Measurements from ENCODE around the gene PLTP. TPM values are rescaled to one million over a fixed set of nuclear protein-coding genes. Genes with fewer than 3 reads are reported as not detected.
A peak's percentile ranks its signal among the peaks of the same experiment; 100 is the strongest.

Gene PLTP
- total RNA-seq, 4 donors from 2014 or later, result 109 to 342 (median 176) TPM

GRCh38 chr20:45892049-45892825 is 19.7 kb downstream of the PLTP start:
- WGBS, result 75% methylated on average over 9 of the region's 9 CpGs
- H3K36me3 ChIP-seq, result peaks cover 16 to 57% (median 56%) of the 10 kb centered on the region in 4 donors
- intact Hi-C loops (cut with DNase I), result loop anchor here (5.0 kb wide), 1 partner anchor 80 kb away; the partner anchor contains the start of gene ZNF335
- H3K4me3 ChIP-seq, result peak overlapping the region; percentile 70 to 93 (median 88)
- peaks cover 24 to 44% (median 34%) of the 10 kb centered on the region in 4 donors for H3K4me1 ChIP-seq
- TF ChIP-seq POLR2A (IDR thresholded peaks at IDR 0.05; ENCODE audit: low read depth) (no peak), EP300 (IDR thresholded peaks at IDR 0.05) (no peak), CTCF (IDR thresholded peaks at IDR 0.05) (no peak), POLR2AphosphoS5 (IDR thresholded peaks at IDR 0.05) (no peak)
- H3K27me3 ChIP-seq, result no peaks in the 10 kb centered on the region
- no peaks in the 10 kb centered on the region for H3K9me3 ChIP-seq
- DNase-seq (ENCODE audit: extremely low spot score), result no peak
- peak overlapping the region in 3 of 4 donors; percentile 89 to 94 (median 90) for H3K27ac ChIP-seq (replicated peaks in 1 of 4)

- Histone ChIP-seq H3K4me1 (peaks cover 24 to 48% (median 34%) of the 10 kb centered on the region in 4 donors), H3K27ac (replicated peaks in 1 of 4) (peak within 1 kb of the TSS; percentile 84 to 94 (median 90)), H3K9me3 (no peaks in the 10 kb centered on the region), H3K4me3 (peak within 1 kb of the TSS; percentile 70 to 93 (median 88)), H3K27me3 (no peaks in the 10 kb centered on the region), H3K36me3 (peaks cover 7 to 57% (median 56%) of the 10 kb centered on the region in 4 donors)
- 0% methylated on average over 21 of the region's 78 CpGs for WGBS
- DNase-seq (ENCODE audit: extremely low spot score), result peak; percentile 98
- TF ChIP-seq POLR2AphosphoS5 (IDR thresholded peaks at IDR 0.05), result peak; percentile 87 to 92
- no peak for TF ChIP-seq EP300 (IDR thresholded peaks at IDR 0.05)
- TF ChIP-seq CTCF (IDR thresholded peaks at IDR 0.05), result peak in 2 of 3 experiments; percentile 18 to 32
- TF ChIP-seq POLR2A (IDR thresholded peaks at IDR 0.05; ENCODE audit: low read depth), result peak; percentile 69
- intact Hi-C loops (cut with DNase I), result loop anchor here (2.0 to 5.0 kb wide), 2 partner anchors 44 to 81 kb away; partner anchors contain the start of genes PCIF1 and ZNF335
Measured at GRCh38 chr20:45890985-45891983, 20.7 kb downstream of the PLTP start, which contains the start of the genes CTSA and NEURL2. TSS of gene CTSA (plus strand) at chr20:45891335. CDS start at chr20:45891569, 234 bp downstream. TSS of gene NEURL2 (minus strand) at chr20:45891208. CDS start at chr20:45890991, 217 bp downstream.

GRCh38 chr20:45890077-45890984 is 21.6 kb downstream of the PLTP start:
- H3K36me3 ChIP-seq, result peaks cover 0 to 57% (median 53%) of the 10 kb centered on the region in 4 donors
- TF ChIP-seq CTCF (IDR thresholded peaks at IDR 0.05), result peak; percentile 56 to 69 (median 67)
- TF ChIP-seq POLR2A (IDR thresholded peaks at IDR 0.05; ENCODE audit: low read depth), result peak; percentile 4
- no peak for TF ChIP-seq EP300 (IDR thresholded peaks at IDR 0.05)
- TF ChIP-seq POLR2AphosphoS5 (IDR thresholded peaks at IDR 0.05), result peak; percentile 39 to 63
- no peaks in the 10 kb centered on the region for H3K9me3 ChIP-seq
- no peaks in the 10 kb centered on the region for H3K27me3 ChIP-seq
- H3K4me3 ChIP-seq, result peak overlapping the region; percentile 70 to 93 (median 88)
- peak overlapping the region; percentile 84 to 94 (median 90) for H3K27ac ChIP-seq (replicated peaks in 1 of 4)
- peak; percentile 96 for DNase-seq (ENCODE audit: extremely low spot score)
- peaks cover 24 to 50% (median 34%) of the 10 kb centered on the region in 4 donors for H3K4me1 ChIP-seq
- WGBS, result 0% methylated on average over 17 of the region's 79 CpGs
- intact Hi-C loops (cut with DNase I), result loop anchor here (2.0 to 5.0 kb wide), 2 partner anchors 44 to 82 kb away; partner anchors contain the start of genes PCIF1 and ZNF335
